GM18861 (cell line): Measurements from ENCODE around the gene SNTB2.

ENCODE experiments used
- ATAC-seq: cut with Tn5 transposase; IDR thresholded peaks from one replicate; pipeline ENCODE4 v1.9.1; 2021; ENCODE audit not compliant: unreplicated experiment

SNTB2 gene

GRCh38 chr16:69316595-69317034 is 129.7 kb downstream of the SNTB2 start:
- no peak for ATAC-seq

GRCh38 chr16:69318177-69318910 is 131.4 kb downstream of the SNTB2 start:
- no peak for ATAC-seq

GRCh38 chr16:69318911-69319289 is 131.9 kb downstream of the SNTB2 start:
- no peak for ATAC-seq

- no peak for ATAC-seq
These were observed 132.4 kb downstream of the SNTB2 start for GRCh38 chr16:69319381-69319780.

GRCh38 chr16:69319826-69320739 is 133.1 kb downstream of the SNTB2 start:
- no peak for ATAC-seq

- ATAC-seq = no peak
These were observed 133.7 kb downstream of the SNTB2 start for GRCh38 chr16:69320740-69321073.

GRCh38 chr16:69321080-69321479 is 134.1 kb downstream of the SNTB2 start:
- no peak for ATAC-seq

GRCh38 chr16:69322343-69322742 is 135.4 kb downstream of the SNTB2 start:
- ATAC-seq = no peak

- no peak for ATAC-seq
These were observed 136.5 kb downstream of the SNTB2 start for GRCh38 chr16:69323415-69323814.

- no peak for ATAC-seq
These were observed 137.1 kb downstream of the SNTB2 start for GRCh38 chr16:69324013-69324531.

- ATAC-seq = no peak
These were observed 137.8 kb downstream of the SNTB2 start for GRCh38 chr16:69324585-69325253.

GRCh38 chr16:69325784-69326171 is 138.8 kb downstream of the SNTB2 start:
- no peak for ATAC-seq

GRCh38 chr16:69326172-69326873 is 139.4 kb downstream of the SNTB2 start:
- ATAC-seq = no peak

GRCh38 chr16:69327585-69328310 is 140.8 kb downstream of the SNTB2 start:
- ATAC-seq = no peak

- ATAC-seq = no peak
These were observed 141.9 kb downstream of the SNTB2 start for GRCh38 chr16:69328854-69329316.

- ATAC-seq = no peak
These were observed 142.7 kb downstream of the SNTB2 start for GRCh38 chr16:69329369-69330285.

- peak; percentile 85 for ATAC-seq
These were observed 143.5 kb downstream of the SNTB2 start, which contains the start of gene PDF for GRCh38 chr16:69330286-69331109. PDF (minus strand) TSS chr16:69330588; CDS start chr16:69330570, 18 bp downstream.

GRCh38 chr16:69334696-69335095 is 147.7 kb downstream of the SNTB2 start:
- no peak for ATAC-seq
